ENCODE data around the gene GLT8D1.

GLT8D1 gene

GRCh38 chr3:52670621-52671521 lies 34.7 kb downstream of the GLT8D1 start:
- peaks cover 10% of the 10 kb centered on the region for H3K79me2 ChIP-seq
- H3K27me3 ChIP-seq (ENCODE audit: control insufficient read depth, insufficient read depth, low read length), result no peaks in the 10 kb centered on the region
- H3K9me3 ChIP-seq (ENCODE audit: control insufficient read depth, low read length), result no peaks in the 10 kb centered on the region
- H3K36me3 ChIP-seq (ENCODE audit: control insufficient read depth, insufficient read depth, low read length), result no peaks in the 10 kb centered on the region
- no peak overlapping the region for H2AFZ ChIP-seq
- TF ChIP-seq CTCF (IDR thresholded peaks at IDR 0.05), result no peak
- H3K4me1 ChIP-seq, result no peaks in the 10 kb centered on the region
- no peak overlapping the region for H3K4me2 ChIP-seq (ENCODE audit: low read length)
- H3K4me3 ChIP-seq (ENCODE audit: low read depth, low read length), result no peak overlapping the region
- H3K9ac ChIP-seq, result no peak overlapping the region
- H3K27ac ChIP-seq, result no peak overlapping the region

- no peak overlapping the region for H3K4me3 ChIP-seq (ENCODE audit: low read depth, low read length)
- no peak overlapping the region for H2AFZ ChIP-seq
- H3K9me3 ChIP-seq (ENCODE audit: control insufficient read depth, low read length), result no peaks in the 10 kb centered on the region
- H3K4me2 ChIP-seq (ENCODE audit: low read length), result no peak overlapping the region
- H3K9ac ChIP-seq, result no peak overlapping the region
- no peaks in the 10 kb centered on the region for H3K27me3 ChIP-seq (ENCODE audit: control insufficient read depth, insufficient read depth, low read length)
- no peaks in the 10 kb centered on the region for H3K36me3 ChIP-seq (ENCODE audit: control insufficient read depth, insufficient read depth, low read length)
- H3K4me1 ChIP-seq, result no peaks in the 10 kb centered on the region
- no peak overlapping the region for H3K27ac ChIP-seq
- H3K79me2 ChIP-seq, result peaks cover 5% of the 10 kb centered on the region
- no peak for TF ChIP-seq CTCF (IDR thresholded peaks at IDR 0.05)
These were observed 42.5 kb downstream of the GLT8D1 start for GRCh38 chr3:52663098-52663497.

GRCh38 chr3:52660046-52660445 lies 45.5 kb downstream of the GLT8D1 start:
- no peak for TF ChIP-seq CTCF (IDR thresholded peaks at IDR 0.05)
- Histone ChIP-seq H3K79me2 (peaks cover 2% of the 10 kb centered on the region), H3K4me2 (ENCODE audit: low read length) (no peak overlapping the region), H3K27ac (no peak overlapping the region), H3K27me3 (ENCODE audit: control insufficient read depth, insufficient read depth, low read length) (no peaks in the 10 kb centered on the region), H3K36me3 (ENCODE audit: control insufficient read depth, insufficient read depth, low read length) (no peaks in the 10 kb centered on the region), H3K4me1 (no peaks in the 10 kb centered on the region), H3K9me3 (ENCODE audit: control insufficient read depth, low read length) (no peaks in the 10 kb centered on the region), H2AFZ (no peak overlapping the region), H3K4me3 (ENCODE audit: low read depth, low read length) (no peak overlapping the region), H3K9ac (no peak overlapping the region)

GRCh38 chr3:52655895-52656294 lies 49.7 kb downstream of the GLT8D1 start:
- no peak overlapping the region for H2AFZ ChIP-seq
- no peaks in the 10 kb centered on the region for H3K36me3 ChIP-seq (ENCODE audit: control insufficient read depth, insufficient read depth, low read length)
- H3K27ac ChIP-seq, result no peak overlapping the region
- H3K79me2 ChIP-seq, result no peaks in the 10 kb centered on the region
- no peaks in the 10 kb centered on the region for H3K4me1 ChIP-seq
- H3K4me3 ChIP-seq (ENCODE audit: low read depth, low read length), result no peak overlapping the region
- H3K9ac ChIP-seq, result no peak overlapping the region
- no peak overlapping the region for H3K4me2 ChIP-seq (ENCODE audit: low read length)
- TF ChIP-seq CTCF (IDR thresholded peaks at IDR 0.05), result no peak
- no peaks in the 10 kb centered on the region for H3K27me3 ChIP-seq (ENCODE audit: control insufficient read depth, insufficient read depth, low read length)
- H3K9me3 ChIP-seq (ENCODE audit: control insufficient read depth, low read length), result no peaks in the 10 kb centered on the region

- Histone ChIP-seq H3K9me3 (ENCODE audit: control insufficient read depth, low read length) (no peaks in the 10 kb centered on the region), H3K36me3 (ENCODE audit: control insufficient read depth, insufficient read depth, low read length) (no peaks in the 10 kb centered on the region), H3K4me3 (ENCODE audit: low read depth, low read length) (no peak overlapping the region), H3K27me3 (ENCODE audit: control insufficient read depth, insufficient read depth, low read length) (no peaks in the 10 kb centered on the region), H2AFZ (no peak overlapping the region), H3K79me2 (peaks cover 2% of the 10 kb centered on the region), H3K9ac (no peak overlapping the region), H3K4me1 (no peaks in the 10 kb centered on the region), H3K27ac (no peak overlapping the region), H3K4me2 (ENCODE audit: low read length) (no peak overlapping the region)
- no peak for TF ChIP-seq CTCF (IDR thresholded peaks at IDR 0.05)
These were observed 54.0 kb downstream of the GLT8D1 start for GRCh38 chr3:52651592-52651991.

All from parathyroid adenoma (tissue), 2 donors.